Caco-2 (cell line): ENCODE data around the gene RMDN3. TPM values are rescaled to one million over a fixed set of nuclear protein-coding genes. Genes with fewer than 3 reads are reported as not detected.

Experiments used
- BruUV-seq: library from RNA; stranded (reverse); fragments of 400-500 nt; replicated peaks from 2 replicates; lab custom pipeline; 2021; lab: Mats Ljungman, UMichigan
- CTCF ChIA-PET: fragments of 300-600 bp; sonication (Branson Sonifier 250); formaldehyde crosslinking; loops from one replicate; lab custom pipeline; 2022; ENCODE audit warnings: antibody characterized with exemption; lab: Charles Lee
- POLR2A ChIA-PET: fragments of 300-600 bp; sonication (Branson Sonifier 250); formaldehyde crosslinking; loops from one replicate; lab custom pipeline; 2022; ENCODE audit warnings: antibody characterized with exemption; lab: Charles Lee
- DNase-seq, 2 experiments: peaks; one replicate each; pipeline versions ENCODE4 v3.0.0 to v3.0.0-alpha.2; 2020 to 2022
- H3K27me3 ChIP-seq: replicated peaks from 2 replicates; pipeline ENCODE4 v1.6.0; 2011; ENCODE audit warnings: low read length; ENCODE audit not compliant: control insufficient read depth, insufficient read depth
- H3K36me3 ChIP-seq: 2 replicates; pipeline ENCODE4 v1.5.1; 2011; ENCODE audit warnings: low read length; ENCODE audit not compliant: control insufficient read depth, insufficient read depth
- H3K4me1 ChIP-seq: fragments of 250-450 bp; sonication (Bioruptor Pico); 2 replicates; pipeline ENCODE4 v1.5.1; 2020; ENCODE audit warnings: mild to moderate bottlenecking
- H3K4me3 ChIP-seq: 2 replicates; pipeline ENCODE4 v1.5.1; 2011; ENCODE audit warnings: low read depth, mild to moderate bottlenecking, control low read depth, low read length
- H3K9me3 ChIP-seq: fragments of 250-450 bp; sonication (Bioruptor Pico); 2 replicates; pipeline ENCODE4 v1.5.1; 2020; ENCODE audit warnings: mild to moderate bottlenecking, moderate library complexity
- H3K27ac Mint-ChIP-seq: one replicate; pipeline ENCODE4 v1.8.0; 2022; ENCODE audit warnings: mixed read lengths; ENCODE audit not compliant: unreplicated experiment
- H3K27me3 Mint-ChIP-seq: one replicate; pipeline ENCODE4 v1.8.0; 2022; ENCODE audit warnings: mixed read lengths; ENCODE audit not compliant: insufficient read depth, unreplicated experiment
- H3K36me3 Mint-ChIP-seq: one replicate; pipeline ENCODE4 v1.8.0; 2022; ENCODE audit warnings: mild to moderate bottlenecking, mixed read lengths; ENCODE audit not compliant: insufficient read depth, unreplicated experiment
- H3K4me1 Mint-ChIP-seq: one replicate; pipeline ENCODE4 v1.8.0; 2022; ENCODE audit warnings: low read depth, mixed read lengths; ENCODE audit not compliant: unreplicated experiment
- H3K4me3 Mint-ChIP-seq: one replicate; pipeline ENCODE4 v1.8.0; 2022; ENCODE audit warnings: mild to moderate bottlenecking, moderate library complexity, mixed read lengths; ENCODE audit not compliant: unreplicated experiment
- H3K9me3 Mint-ChIP-seq: one replicate; pipeline ENCODE4 v1.8.0; 2022; ENCODE audit warnings: mixed read lengths; ENCODE audit not compliant: unreplicated experiment
- intact Hi-C: fragments of 100-400 bp; cut with micrococcal nuclease; formaldehyde crosslinking; loops from one replicate; pipeline ENCODE4 v1.10.0; 2022; ENCODE audit not compliant: unreplicated experiment
- total RNA-seq: library from RNA; stranded (reverse); gene quantifications from 2 replicates; pipeline ENCODE4 v1.2.3, GENCODE V29; 2022
- TF ChIP-seq, protein P1 (sequence below), 2 experiments: fragments of 200-600 bp in 1 of 2; IDR thresholded peaks; 1 replicate in 1 of 2; 2 replicates in 1 of 2; pipeline versions ENCODE4 v1.5.1 to v1.8.0; 2011 to 2022; ENCODE audit warnings: antibody characterized with exemption in 1 of 2, control low read depth in 1 of 2, inconsistent platforms in 1 of 2, low read depth in 1 of 2, low read length in 1 of 2, mild to moderate bottlenecking in 1 of 2, moderate library complexity in 1 of 2; ENCODE audit not compliant: insufficient read depth in 1 of 2, severe bottlenecking in 1 of 2, unreplicated experiment in 1 of 2

Gene RMDN3
- total RNA-seq, 1 experiment from 2014 or later: 48.0 TPM

DNA sequence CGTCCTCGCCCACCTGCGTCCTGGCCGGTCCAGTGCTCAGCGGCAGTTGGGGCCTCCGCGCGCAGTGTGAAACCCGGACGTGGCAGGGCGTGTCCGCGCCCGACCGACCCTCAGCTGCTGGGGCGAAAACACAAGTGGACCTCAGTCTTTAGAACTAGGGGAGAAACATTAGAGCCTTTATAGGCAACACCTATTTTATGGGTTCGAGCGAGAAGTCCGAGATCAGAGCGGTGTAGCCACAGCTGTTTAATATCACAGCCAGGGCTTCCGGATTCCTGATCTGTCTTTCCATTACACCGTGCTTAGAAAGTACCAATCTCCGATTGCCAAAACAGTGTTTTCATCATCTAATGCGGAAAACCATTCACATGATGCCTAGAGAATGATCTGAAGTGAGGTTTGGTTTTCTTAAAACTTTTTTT is 59.6 kb downstream of the RMDN3 start:
- TF ChIP-seq, protein P1, sequence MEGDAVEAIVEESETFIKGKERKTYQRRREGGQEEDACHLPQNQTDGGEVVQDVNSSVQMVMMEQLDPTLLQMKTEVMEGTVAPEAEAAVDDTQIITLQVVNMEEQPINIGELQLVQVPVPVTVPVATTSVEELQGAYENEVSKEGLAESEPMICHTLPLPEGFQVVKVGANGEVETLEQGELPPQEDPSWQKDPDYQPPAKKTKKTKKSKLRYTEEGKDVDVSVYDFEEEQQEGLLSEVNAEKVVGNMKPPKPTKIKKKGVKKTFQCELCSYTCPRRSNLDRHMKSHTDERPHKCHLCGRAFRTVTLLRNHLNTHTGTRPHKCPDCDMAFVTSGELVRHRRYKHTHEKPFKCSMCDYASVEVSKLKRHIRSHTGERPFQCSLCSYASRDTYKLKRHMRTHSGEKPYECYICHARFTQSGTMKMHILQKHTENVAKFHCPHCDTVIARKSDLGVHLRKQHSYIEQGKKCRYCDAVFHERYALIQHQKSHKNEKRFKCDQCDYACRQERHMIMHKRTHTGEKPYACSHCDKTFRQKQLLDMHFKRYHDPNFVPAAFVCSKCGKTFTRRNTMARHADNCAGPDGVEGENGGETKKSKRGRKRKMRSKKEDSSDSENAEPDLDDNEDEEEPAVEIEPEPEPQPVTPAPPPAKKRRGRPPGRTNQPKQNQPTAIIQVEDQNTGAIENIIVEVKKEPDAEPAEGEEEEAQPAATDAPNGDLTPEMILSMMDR (IDR thresholded peaks at IDR 0.05; ENCODE audit: insufficient read depth in 1 of 2, low read depth in 1 of 2, low read length in 1 of 2, severe bottlenecking in 1 of 2, unreplicated experiment in 1 of 2): no peak
- ChIA-PET POLR2A (interaction anchor here (0.6 to 1.9 kb wide), 7 partner anchors 68 to 588 kb away, joined by 4 to 10 read pairs (median 6); partner anchors contain the start of genes CCDC32, GCHFR, RPUSD2 and VPS18), CTCF (interaction anchor here (0.7 to 1.8 kb wide), 4 partner anchors 87 to 178 kb away, joined by 4 to 10 read pairs (median 6); no protein-coding TSS in a partner anchor)
- Mint-ChIP-seq H3K9me3 (no peaks in the 10 kb centered on the region), H3K4me1 (peaks cover 7% of the 10 kb centered on the region), H3K27ac (peak overlapping the region; percentile 99), H3K4me3 (peak overlapping the region; percentile 92), H3K36me3 (peaks cover 46% of the 10 kb centered on the region), H3K27me3 (no peaks in the 10 kb centered on the region)
- H3K4me1 ChIP-seq: peaks cover 11% of the 10 kb centered on the region; the same call in 1 of the 2 replicates
- H3K4me3 ChIP-seq: peak overlapping the region; percentile 83
- intact Hi-C loops: loop anchor here (10.0 kb wide), 1 partner anchor 199 kb away; the partner anchor contains the start of gene VPS18
- peaks cover 2% of the 10 kb centered on the region; the same call in 1 of the 2 replicates for H3K36me3 ChIP-seq
- no peak for DNase-seq
- no peaks in the 10 kb centered on the region for H3K9me3 ChIP-seq
- H3K27me3 ChIP-seq: no peaks in the 10 kb centered on the region
- TSS peak; percentile 56 for BruUV-seq

DNA sequence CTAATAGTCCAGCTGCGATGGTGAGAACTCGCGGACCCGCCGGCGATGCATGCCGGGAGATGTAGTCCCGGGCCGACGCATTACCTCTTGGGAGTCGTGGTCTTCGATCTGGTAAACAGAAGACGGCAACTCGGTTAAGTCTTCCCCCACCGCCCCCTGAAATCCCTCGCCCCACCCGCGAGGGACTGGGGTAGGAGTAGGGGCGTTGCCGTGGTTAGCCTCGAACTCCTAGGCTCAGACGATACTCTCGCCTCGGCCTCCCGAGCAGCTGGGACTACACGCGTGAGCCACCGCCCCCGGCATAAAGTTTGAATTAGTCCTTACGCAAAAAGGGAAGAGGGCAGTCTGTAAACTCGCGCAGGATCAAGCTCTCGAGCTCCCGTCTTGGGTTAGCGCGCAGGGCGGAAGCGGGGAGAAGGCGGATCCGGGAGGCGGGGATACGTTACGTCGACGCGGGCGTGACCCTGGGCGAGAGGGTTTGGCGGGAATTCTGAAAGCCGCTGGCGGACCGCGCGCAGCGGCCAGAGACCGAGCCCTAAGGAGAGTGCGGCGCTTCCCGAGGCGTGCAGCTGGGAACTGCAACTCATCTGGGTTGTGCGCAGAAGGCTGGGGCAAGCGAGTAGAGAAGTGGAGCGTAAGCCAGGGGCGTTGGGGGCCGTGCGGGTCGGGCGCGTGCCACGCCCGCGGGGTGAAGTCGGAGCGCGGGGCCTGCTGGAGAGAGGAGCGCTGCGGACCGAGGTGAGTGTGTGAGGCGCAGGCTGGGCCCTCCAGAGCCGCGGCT is 60.2 kb downstream of the RMDN3 start, which contains the start of gene RAD51:
TSS of gene RAD51 (plus strand) at position 487 of the 781 bp plus-strand sequence. CDS start 3,585 bp downstream, outside the sequence.
- ChIA-PET POLR2A (interaction anchor here (0.6 to 1.9 kb wide), 11 partner anchors 12 to 589 kb away, joined by 3 to 10 read pairs (median 6); partner anchors contain the start of genes BUB1B, CCDC32, GCHFR and RPUSD2), CTCF (interaction anchor here (0.6 to 1.8 kb wide), 8 partner anchors 32 to 236 kb away, joined by 3 to 10 read pairs (median 4); partner anchors contain the start of gene SPINT1)
- Mint-ChIP-seq H3K36me3 (peaks cover 40% of the 10 kb centered on the region), H3K9me3 (no peaks in the 10 kb centered on the region), H3K27me3 (no peaks in the 10 kb centered on the region), H3K4me3 (peak within 1 kb of the TSS; percentile 92), H3K4me1 (peaks cover 7% of the 10 kb centered on the region), H3K27ac (peak within 1 kb of the TSS; percentile 99)
- Histone ChIP-seq H3K9me3 (no peaks in the 10 kb centered on the region), H3K4me1 (peaks cover 11% of the 10 kb centered on the region; the same call in 1 of the 2 replicates), H3K4me3 (peak within 1 kb of the TSS; percentile 83), H3K36me3 (peaks cover 2% of the 10 kb centered on the region; the same call in 1 of the 2 replicates), H3K27me3 (no peaks in the 10 kb centered on the region)
- TF ChIP-seq, protein P1 (IDR thresholded peaks at IDR 0.05; ENCODE audit: insufficient read depth in 1 of 2, low read depth in 1 of 2, low read length in 1 of 2, severe bottlenecking in 1 of 2, unreplicated experiment in 1 of 2): no peak
- BruUV-seq: no TSS peak
- DNase-seq: peak; percentile 93 to 95
- intact Hi-C loops: loop anchor here (5.0 to 10.0 kb wide), 2 partner anchors 103 to 200 kb away; partner anchors contain the start of genes KNL1 and VPS18
